Measurements from ENCODE around the gene MAD1L1. TPM values are rescaled to one million over a fixed set of nuclear protein-coding genes. Genes with fewer than 3 reads are reported as not detected.
"Not testable (repeated sequence)": the region's sequence is repeated elsewhere in the genome, so short reads cannot be mapped to it uniquely, and the experiment has no call there.

Gene MAD1L1
- total and polyA plus RNA-seq, 2 of the 8 experiments (the other 6 are each of a cell fraction or from before 2014, with no cell fraction given): 40.4 to 44.6 TPM

- H2BK20ac ChIP-seq (ENCODE audit: low read length); H3K27ac ChIP-seq (ENCODE audit: low read depth, low read length); H2BK15ac ChIP-seq (ENCODE audit: low read length); H3K27me3 ChIP-seq (replicated peaks in 1 of 4; ENCODE audit: control insufficient read depth in 3 of 4, extremely low read depth in 1 of 4, insufficient read depth in 3 of 4, low read length in 3 of 4); H3K23ac ChIP-seq (ENCODE audit: insufficient read length); H3K9me3 ChIP-seq (ENCODE audit: insufficient read depth in 2 of 2, low read depth in 1 of 2, low read length in 1 of 2); H3K4me2 ChIP-seq (ENCODE audit: insufficient read depth in 1 of 2, low read depth in 2 of 2, low read length in 2 of 2); H2AK5ac ChIP-seq (ENCODE audit: low read depth, low read length); H4K91ac ChIP-seq (replicated peaks; ENCODE audit: insufficient read length, low read length); DNase-seq (ENCODE audit: low read depth in 1 of 2, low spot score in 2 of 2); H4K5ac ChIP-seq (ENCODE audit: insufficient read length, low read depth, low read length); H3K4me1 ChIP-seq (replicated peaks in 1 of 4; ENCODE audit: control insufficient read depth in 3 of 4, insufficient read depth in 4 of 4, low read length in 3 of 4); H2BK5ac ChIP-seq (ENCODE audit: low read depth, low read length); H3K79me2 ChIP-seq (ENCODE audit: control insufficient read depth in 1 of 2, insufficient read depth in 2 of 2, low read length in 2 of 2); H3K14ac ChIP-seq (ENCODE audit: insufficient read length); FAIRE-seq; CTCF ChIA-PET (ENCODE audit: partially characterized antibody); H3K18ac ChIP-seq (ENCODE audit: extremely low read depth, low read length); H3K4me3 ChIP-seq (ENCODE audit: extremely low read depth in 1 of 4, insufficient read depth in 2 of 4, low read depth in 3 of 4, low read length in 4 of 4); H3K9ac ChIP-seq (replicated peaks in 1 of 4; ENCODE audit: extremely low read depth in 1 of 4, low read depth in 3 of 4, low read length in 3 of 4); H3K23me2 ChIP-seq (ENCODE audit: low read depth, low read length); H4K20me1 ChIP-seq (replicated peaks in 1 of 2; ENCODE audit: control insufficient read depth in 1 of 2, insufficient read depth in 2 of 2, low read length in 2 of 2); H2BK12ac ChIP-seq (ENCODE audit: low read depth, low read length); H2BK120ac ChIP-seq (replicated peaks; ENCODE audit: low read depth, low read length); H3K79me1 ChIP-seq (ENCODE audit: low read depth, low read length); POLR2A ChIA-PET (ENCODE audit: partially characterized antibody); H3K4ac ChIP-seq (replicated peaks; ENCODE audit: insufficient read length, low read depth, low read length); H2AFZ ChIP-seq (ENCODE audit: low read length); H3K36me3 ChIP-seq (ENCODE audit: control insufficient read depth in 2 of 4, insufficient read depth in 4 of 4, low read length in 3 of 4); H4K8ac ChIP-seq (ENCODE audit: extremely low read depth, insufficient read depth, low read length); H3K56ac ChIP-seq (replicated peaks; ENCODE audit: insufficient read length, low read depth, low read length): not testable (repeated sequence)
- 82% methylated on average over 1 of the region's 1 CpG; no CpG with 5 or more reads in 1 of the 2 experiments for WGBS, 2 experiments (ENCODE audit: extremely low coverage in 1 of 2, insufficient coverage in 1 of 2, insufficient read length in 1 of 2, insufficient replicate concordance in 2 of 2, low coverage in 1 of 2, low lambda C conversion rate in 2 of 2, missing lambda C conversion rate in 1 of 2)
Measured at GRCh38 chr7:1829668-1830067, 403.1 kb downstream of the MAD1L1 start.
